MM.1S (cell line): ENCODE data around the gene CHGA.

Source experiments
- DNase-seq: peaks from one replicate; pipeline ENCODE4 v3.0.0-alpha.2; 2015
- H2AFZ ChIP-seq: fragments of 300-600 bp; sonication (generic); 2 replicates; pipeline ENCODE4 v1.6.0; 2016; ENCODE audit warnings: antibody characterized with exemption, low read length
- H3F3A ChIP-seq: fragments of 300-600 bp; sonication (generic); 2 replicates; pipeline ENCODE4 v1.6.1; 2016; ENCODE audit warnings: mild to moderate bottlenecking, antibody characterized with exemption, low read length, moderate library complexity, mixed read lengths; ENCODE audit not compliant: insufficient read depth
- H3K27ac ChIP-seq: fragments of 300-600 bp; sonication (generic); 2 replicates; pipeline ENCODE4 v1.5.1; 2016; ENCODE audit warnings: mild to moderate bottlenecking, low read length
- H3K27me3 ChIP-seq: fragments of 300-600 bp; sonication (generic); replicated peaks from 2 replicates; pipeline ENCODE4 v1.6.0; 2016; ENCODE audit warnings: low read length; ENCODE audit not compliant: insufficient read depth
- H3K36me3 ChIP-seq: fragments of 300-600 bp; sonication (generic); replicated peaks from 2 replicates; pipeline ENCODE4 v1.6.1; 2016; ENCODE audit warnings: mild to moderate bottlenecking, low read length, mixed read lengths; ENCODE audit not compliant: insufficient read depth
- H3K4me1 ChIP-seq: fragments of 300-600 bp; sonication (generic); 2 replicates; pipeline ENCODE4 v1.6.1; 2016; ENCODE audit warnings: low read length, mixed read lengths
- H3K4me2 ChIP-seq: fragments of 300-600 bp; sonication (generic); 2 replicates; pipeline ENCODE4 v1.6.0; 2016; ENCODE audit warnings: low read depth, low read length
- H3K4me3 ChIP-seq: fragments of 300-600 bp; sonication (generic); 2 replicates; pipeline ENCODE4 v1.5.1; 2016; ENCODE audit warnings: low read length, mixed read lengths
- H3K79me2 ChIP-seq: fragments of 300-600 bp; sonication (generic); 2 replicates; pipeline ENCODE4 v1.6.1; 2016; ENCODE audit warnings: mixed run types, low read length, mixed read lengths
- H3K9ac ChIP-seq: fragments of 300-600 bp; sonication (generic); 2 replicates; pipeline ENCODE4 v1.6.1; 2016; ENCODE audit warnings: low read length, mixed read lengths
- H3K9me2 ChIP-seq: fragments of 300-600 bp; sonication (generic); replicated peaks from 2 replicates; pipeline ENCODE4 v1.6.1; 2016; ENCODE audit warnings: mild to moderate bottlenecking, low read length, mixed read lengths; ENCODE audit not compliant: insufficient read depth
- H3K9me3 ChIP-seq: fragments of 300-600 bp; sonication (generic); replicated peaks from 2 replicates; pipeline ENCODE4 v1.6.1; 2016; ENCODE audit warnings: mild to moderate bottlenecking, low read length, mixed read lengths; ENCODE audit not compliant: insufficient read depth
- H4K20me1 ChIP-seq: fragments of 300-600 bp; sonication (generic); 2 replicates; pipeline ENCODE4 v1.6.1; 2016; ENCODE audit warnings: mild to moderate bottlenecking, low read length, moderate library complexity, mixed read lengths; ENCODE audit not compliant: insufficient read depth
- CTCF ChIP-seq: fragments of 300-600 bp; sonication (generic); IDR thresholded peaks from 2 replicates; pipeline ENCODE4 v1.5.1; 2016; ENCODE audit warnings: antibody characterized with exemption, low read length, mixed read lengths
- EZH2 ChIP-seq: fragments of 300-600 bp; sonication (generic); optimal IDR thresholded peaks from 2 replicates; pipeline ENCODE3; 2017; ENCODE audit warnings: low read depth, mild to moderate bottlenecking, antibody characterized with exemption, low read length, mixed read lengths
- EZH2phosphoT487 ChIP-seq: fragments of 300-600 bp; sonication (generic); IDR thresholded peaks from 2 replicates; pipeline ENCODE4 v1.6.1; 2018; ENCODE audit warnings: antibody characterized with exemption, low read length

Gene CHGA

DNA sequence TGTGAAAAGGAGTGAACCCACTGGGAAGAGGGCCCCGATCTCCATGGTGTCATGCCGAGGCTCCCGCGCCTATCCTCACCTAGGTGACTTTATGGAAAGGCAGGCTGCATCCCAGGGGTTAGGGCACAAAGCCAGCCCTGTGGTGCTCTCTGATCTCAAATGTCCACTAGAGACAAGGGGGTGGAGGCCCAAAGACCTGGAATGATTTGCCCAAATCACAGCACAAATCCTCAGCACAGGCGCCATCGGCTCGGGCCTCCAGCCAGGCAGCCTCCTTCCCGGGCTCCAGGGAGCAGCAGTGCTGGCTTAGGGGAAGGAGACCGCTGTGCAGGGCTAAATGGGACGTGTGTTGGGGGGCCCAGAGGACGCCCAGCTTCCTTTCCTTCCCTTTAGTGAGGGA is 17.6 kb downstream of the CHGA start:
- H3F3A ChIP-seq = no peaks in the 10 kb centered on the region
- H3K4me2 ChIP-seq = no peak overlapping the region
- H3K27ac ChIP-seq = no peak overlapping the region
- no peaks in the 10 kb centered on the region for H3K36me3 ChIP-seq
- H3K4me3 ChIP-seq = no peak overlapping the region
- H3K9ac ChIP-seq = no peak overlapping the region
- H3K27me3 ChIP-seq = no peaks in the 10 kb centered on the region
- no peaks in the 10 kb centered on the region for H3K9me3 ChIP-seq
- no peaks in the 10 kb centered on the region for H3K9me2 ChIP-seq
- H4K20me1 ChIP-seq = no peaks in the 10 kb centered on the region
- DNase-seq = no peak
- no peak overlapping the region for H2AFZ ChIP-seq
- TF ChIP-seq CTCF (no peak), EZH2phosphoT487 (no peak), EZH2 (no peak)
- no peaks in the 10 kb centered on the region for H3K79me2 ChIP-seq
- H3K4me1 ChIP-seq = no peaks in the 10 kb centered on the region

GRCh38 chr14:92941531-92941930 is 18.6 kb downstream of the CHGA start:
- H3K9ac ChIP-seq = no peak overlapping the region
- no peaks in the 10 kb centered on the region for H3K27me3 ChIP-seq
- H2AFZ ChIP-seq = no peak overlapping the region
- no peak overlapping the region for H3K4me3 ChIP-seq
- no peaks in the 10 kb centered on the region for H4K20me1 ChIP-seq
- H3K79me2 ChIP-seq = no peaks in the 10 kb centered on the region
- no peak overlapping the region for H3K27ac ChIP-seq
- H3K4me2 ChIP-seq = no peak overlapping the region
- no peak for DNase-seq
- no peaks in the 10 kb centered on the region for H3F3A ChIP-seq
- H3K4me1 ChIP-seq = no peaks in the 10 kb centered on the region
- TF ChIP-seq CTCF (no peak), EZH2 (no peak), EZH2phosphoT487 (no peak)
- no peaks in the 10 kb centered on the region for H3K9me2 ChIP-seq
- H3K9me3 ChIP-seq = no peaks in the 10 kb centered on the region
- H3K36me3 ChIP-seq = no peaks in the 10 kb centered on the region

GRCh38 chr14:92942136-92942535 is 19.2 kb downstream of the CHGA start:
- Histone ChIP-seq H3K4me3 (no peak overlapping the region), H4K20me1 (no peaks in the 10 kb centered on the region), H3K79me2 (no peaks in the 10 kb centered on the region), H3K9me3 (no peaks in the 10 kb centered on the region), H3K9me2 (no peaks in the 10 kb centered on the region), H3K36me3 (no peaks in the 10 kb centered on the region), H3K27ac (no peak overlapping the region), H3K27me3 (no peaks in the 10 kb centered on the region), H3F3A (no peaks in the 10 kb centered on the region), H3K9ac (no peak overlapping the region), H2AFZ (no peak overlapping the region), H3K4me2 (no peak overlapping the region), H3K4me1 (no peaks in the 10 kb centered on the region)
- no peak for DNase-seq
- no peak for TF ChIP-seq CTCF

DNA sequence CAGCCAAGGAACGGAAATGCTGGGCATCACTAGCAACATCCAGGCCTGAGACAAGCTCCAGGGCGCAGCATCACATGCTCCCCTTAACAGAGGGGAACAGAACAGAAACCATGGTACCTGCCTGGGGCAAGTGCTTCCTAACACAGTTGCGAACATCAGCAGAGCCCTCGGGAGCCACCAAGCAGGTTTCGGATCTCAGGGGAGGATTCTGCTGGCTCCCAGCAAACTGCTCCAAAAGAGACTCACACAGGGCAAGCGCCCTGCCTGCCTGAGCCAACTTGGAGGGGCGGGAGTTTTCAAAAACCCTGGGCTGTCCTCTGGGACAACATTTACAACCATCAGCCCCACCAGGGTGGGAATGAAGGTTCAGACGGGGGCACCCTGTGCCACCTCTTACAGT is 19.6 kb downstream of the CHGA start:
- H3K27me3 ChIP-seq = no peaks in the 10 kb centered on the region
- H3K36me3 ChIP-seq = no peaks in the 10 kb centered on the region
- no peak overlapping the region for H3K4me2 ChIP-seq
- H3K79me2 ChIP-seq = no peaks in the 10 kb centered on the region
- no peaks in the 10 kb centered on the region for H3K9me2 ChIP-seq
- no peak overlapping the region for H3K4me3 ChIP-seq
- H3K9me3 ChIP-seq = no peaks in the 10 kb centered on the region
- H4K20me1 ChIP-seq = no peaks in the 10 kb centered on the region
- DNase-seq = no peak
- no peaks in the 10 kb centered on the region for H3K4me1 ChIP-seq
- no peaks in the 10 kb centered on the region for H3F3A ChIP-seq
- TF ChIP-seq EZH2 = no peak
- no peak for TF ChIP-seq CTCF
- no peak for TF ChIP-seq EZH2phosphoT487
- H3K9ac ChIP-seq = no peak overlapping the region
- H3K27ac ChIP-seq = no peak overlapping the region
- no peak overlapping the region for H2AFZ ChIP-seq
